ENCODE data around the gene PPP2R5E. TPM values are rescaled to one million over a fixed set of nuclear protein-coding genes. Genes with fewer than 3 reads are reported as not detected.
A peak's percentile ranks its signal among the peaks of the same experiment; 100 is the strongest.

PPP2R5E gene
- total and polyA plus RNA-seq, 9 donors: 9.3 to 44.1 (median 35.5) TPM

GRCh38 chr14:63544591-63545299, 1.6 kb upstream of the PPP2R5E start:
- intact Hi-C loops (cut with DNase I): loop anchor here (5.0 to 10.0 kb wide), 3 partner anchors 150 to 160 kb away; no protein-coding TSS in a partner anchor
- Histone ChIP-seq H3K27me3 (no peaks in the 10 kb centered on the region), H3K36me3 (no peaks in the 10 kb centered on the region), H3K9me3 (no peaks in the 10 kb centered on the region), H3K4me3 (peak overlapping the region; percentile 72), H3K27ac (no peak overlapping the region), H3K4me1 (ENCODE audit: insufficient read depth) (no peaks in the 10 kb centered on the region)
- TF ChIP-seq CTCF (IDR thresholded peaks at IDR 0.05) (peak in 2 of 3 donors; percentile 24 to 40), POLR2A (IDR thresholded peaks at IDR 0.05) (no peak)
- 4 to 8% (median 7%) methylated on average over 6 of the region's 6 CpGs for WGBS, 3 donors
- DNase-seq: no peak

- H3K4me3 ChIP-seq: peak overlapping the region; percentile 72
- H3K36me3 ChIP-seq: no peaks in the 10 kb centered on the region
- TF ChIP-seq CTCF (IDR thresholded peaks at IDR 0.05) (no peak), POLR2A (IDR thresholded peaks at IDR 0.05) (no peak), EP300 (IDR thresholded peaks at IDR 0.05) (no peak)
- H3K9me3 ChIP-seq: no peaks in the 10 kb centered on the region
- no peaks in the 10 kb centered on the region for H3K27me3 ChIP-seq
- intact Hi-C loops (cut with DNase I): loop anchor here (5.0 to 10.0 kb wide), 3 partner anchors 149 to 159 kb away; no protein-coding TSS in a partner anchor
- H3K27ac ChIP-seq: peak overlapping the region in 1 of 2 donors; percentile 69
- no peak for DNase-seq
- WGBS, 3 donors: 0 to 1% (median 0%) methylated on average over 22 of the region's 22 CpGs
- no peaks in the 10 kb centered on the region for H3K4me1 ChIP-seq (ENCODE audit: insufficient read depth)
These were observed 739 bp upstream of the PPP2R5E start for GRCh38 chr14:63543826-63544406.

- no peaks in the 10 kb centered on the region for H3K36me3 ChIP-seq
- peak in 1 of 5 donors; percentile 12 for DNase-seq
- intact Hi-C loops (cut with DNase I): loop anchor here (5.0 to 10.0 kb wide), 3 partner anchors 148 to 158 kb away; no protein-coding TSS in a partner anchor
These were observed 762 bp downstream of the PPP2R5E start for GRCh38 chr14:63542231-63542999.

More at GRCh38 chr14:63542231-63542999, 762 bp downstream of the PPP2R5E start:
- Histone ChIP-seq H3K4me1 (ENCODE audit: insufficient read depth) (no peaks in the 10 kb centered on the region), H3K9me3 (no peaks in the 10 kb centered on the region), H3K27me3 (no peaks in the 10 kb centered on the region), H3K27ac (peak overlapping the region; percentile 33 to 90), H3K4me3 (peak overlapping the region; percentile 72)
- TF ChIP-seq EP300 (IDR thresholded peaks at IDR 0.05): no peak
- TF ChIP-seq POLR2A (IDR thresholded peaks at IDR 0.05): no peak
- no peak for TF ChIP-seq CTCF (IDR thresholded peaks at IDR 0.05)
- 0 to 1% (median 0%) methylated on average over 42 to 46 of the region's 46 CpGs for WGBS, 3 donors

Data from ovary (tissue), 9 donors.